HG02852 (cell line): ENCODE results near the gene AFF4.

ENCODE experiments used
- ATAC-seq: cut with Tn5 transposase; IDR thresholded peaks from one replicate; pipeline ENCODE4 v1.9.1; 2021; ENCODE audit warnings: mild to moderate bottlenecking, moderate library complexity; ENCODE audit not compliant: unreplicated experiment

AFF4 gene

DNA sequence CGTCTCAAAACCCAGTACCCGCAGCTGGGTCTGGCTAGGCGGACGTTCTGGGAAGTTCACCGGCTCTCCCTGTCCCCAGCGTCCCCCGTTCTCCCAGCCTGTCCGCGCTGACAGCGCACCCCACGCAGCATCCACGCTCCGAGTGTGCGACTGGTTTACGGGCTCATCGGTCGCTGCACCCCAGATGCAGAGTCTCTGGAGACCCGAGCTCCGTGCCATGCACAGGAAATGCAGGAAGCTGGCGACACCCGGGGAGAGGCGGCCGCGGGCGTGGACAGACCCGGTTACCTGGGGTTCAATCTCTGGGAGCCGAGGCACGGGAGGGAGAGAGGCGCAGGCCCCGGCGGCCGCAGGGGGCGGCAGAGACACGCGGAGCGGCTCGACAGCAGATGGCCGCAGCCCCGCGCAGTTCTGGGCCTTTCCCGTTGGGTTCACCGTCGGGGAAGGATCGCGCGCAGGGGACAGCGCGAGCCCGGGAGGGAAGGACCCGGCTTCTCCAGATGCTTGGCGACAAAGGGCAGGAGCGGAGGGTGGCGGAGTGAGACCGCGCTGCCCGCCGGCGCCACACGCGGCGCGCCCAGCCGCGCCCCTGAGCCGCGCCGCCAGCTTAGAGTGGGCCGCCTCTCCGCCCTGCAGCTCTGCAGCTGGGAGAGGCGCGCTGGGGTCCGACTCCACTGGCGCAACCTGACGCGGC lies 133.5 kb downstream of the AFF4 start:
- peak; percentile 79 for ATAC-seq

DNA sequence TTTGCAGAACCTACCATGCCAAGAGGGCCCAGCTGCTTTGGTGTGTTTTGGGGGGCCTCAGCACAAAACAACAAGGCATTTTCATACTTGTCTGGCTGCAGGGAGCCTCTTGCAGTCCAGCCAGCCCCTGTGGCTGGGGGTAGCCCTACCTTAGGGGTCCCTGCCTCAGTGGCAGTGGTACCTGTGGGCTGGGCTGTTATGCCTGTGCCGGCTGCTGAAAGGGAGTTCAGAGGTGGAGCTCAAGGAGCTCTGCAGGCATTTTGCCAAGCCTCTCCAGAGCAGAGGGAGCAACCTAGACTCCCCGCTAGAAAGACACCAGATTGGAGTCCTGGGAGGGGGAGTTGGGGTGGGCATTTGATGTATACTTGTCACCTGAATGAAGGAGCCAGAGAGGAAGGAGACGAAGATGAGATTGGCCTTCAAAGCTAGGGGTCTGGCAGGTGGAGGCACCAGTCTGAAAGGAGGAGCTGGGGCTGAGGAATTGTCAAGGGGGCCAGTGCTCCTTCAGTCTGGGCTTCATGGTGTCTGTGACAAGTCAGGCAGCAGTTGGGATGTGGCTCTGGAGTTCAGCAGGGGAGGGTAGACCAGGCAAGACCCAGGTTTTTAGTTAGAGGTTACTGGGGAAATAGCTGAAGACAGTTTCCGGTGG lies 134.5 kb downstream of the AFF4 start:
- ATAC-seq, result no peak

DNA sequence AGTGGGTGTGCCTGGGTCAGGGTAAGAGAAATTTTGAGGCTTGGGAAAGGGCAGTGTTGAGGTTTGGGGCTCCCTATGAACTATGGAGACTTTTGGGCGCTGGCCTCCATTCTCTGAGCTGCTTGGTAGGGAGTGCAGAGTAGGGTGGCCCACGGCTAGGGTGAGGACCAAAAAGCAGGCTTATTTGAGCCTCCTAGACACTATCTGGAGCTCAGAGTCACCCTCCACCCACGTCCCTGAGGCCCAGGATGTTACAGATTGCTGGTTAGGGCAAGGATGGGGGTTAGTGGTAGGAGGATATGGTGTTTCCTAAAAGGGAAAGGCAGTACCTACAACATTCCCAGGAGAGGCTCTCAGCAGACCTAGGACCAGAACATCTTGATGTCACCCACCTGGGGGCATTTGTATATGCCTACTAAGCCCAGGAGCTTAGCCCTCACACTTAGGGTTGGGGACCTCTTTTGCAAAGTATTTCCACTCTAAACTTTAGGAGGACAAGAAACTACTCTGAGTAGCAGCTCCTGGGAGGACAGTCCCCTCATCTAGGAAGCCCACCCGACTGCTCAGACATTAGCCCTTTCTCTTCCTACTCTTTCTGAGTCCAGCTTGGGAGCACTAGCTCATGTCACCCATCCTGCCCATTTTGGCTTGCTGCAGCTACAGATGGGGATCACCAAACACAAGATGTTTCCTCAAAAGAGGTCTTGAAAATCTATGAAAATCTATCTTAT lies 135.3 kb downstream of the AFF4 start:
- no peak for ATAC-seq

DNA sequence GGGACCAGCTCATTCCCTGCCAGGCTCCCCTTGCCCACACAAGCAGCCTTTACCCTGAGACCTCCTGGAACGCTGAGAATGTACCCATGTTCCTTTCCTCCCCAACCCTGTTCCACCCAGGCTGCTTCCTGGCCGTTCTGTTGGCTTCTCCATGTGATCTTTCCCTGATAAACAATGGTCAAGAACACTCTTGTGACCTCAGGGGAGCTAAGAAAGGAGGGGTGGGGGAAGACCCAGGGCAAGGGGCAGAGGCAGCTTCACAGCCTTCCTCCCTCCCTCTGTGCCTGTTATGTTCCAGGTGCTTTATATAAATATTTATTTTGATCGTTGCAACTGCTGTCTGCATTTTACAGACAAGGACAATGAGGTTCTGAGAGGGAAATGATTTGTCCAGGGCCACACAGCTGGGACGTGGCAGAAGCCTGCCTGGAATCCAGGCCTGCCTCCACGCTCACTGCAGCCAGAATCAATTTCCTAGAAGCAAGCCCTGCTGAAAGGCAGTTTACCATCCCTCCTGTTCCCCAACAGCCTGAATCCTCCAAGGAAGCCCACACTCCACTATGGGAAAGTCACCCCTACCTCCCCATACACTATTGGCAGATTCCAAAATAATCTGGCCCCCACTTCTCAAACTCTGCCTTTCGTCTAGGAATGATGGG lies 136.9 kb downstream of the AFF4 start:
- ATAC-seq, result no peak

DNA sequence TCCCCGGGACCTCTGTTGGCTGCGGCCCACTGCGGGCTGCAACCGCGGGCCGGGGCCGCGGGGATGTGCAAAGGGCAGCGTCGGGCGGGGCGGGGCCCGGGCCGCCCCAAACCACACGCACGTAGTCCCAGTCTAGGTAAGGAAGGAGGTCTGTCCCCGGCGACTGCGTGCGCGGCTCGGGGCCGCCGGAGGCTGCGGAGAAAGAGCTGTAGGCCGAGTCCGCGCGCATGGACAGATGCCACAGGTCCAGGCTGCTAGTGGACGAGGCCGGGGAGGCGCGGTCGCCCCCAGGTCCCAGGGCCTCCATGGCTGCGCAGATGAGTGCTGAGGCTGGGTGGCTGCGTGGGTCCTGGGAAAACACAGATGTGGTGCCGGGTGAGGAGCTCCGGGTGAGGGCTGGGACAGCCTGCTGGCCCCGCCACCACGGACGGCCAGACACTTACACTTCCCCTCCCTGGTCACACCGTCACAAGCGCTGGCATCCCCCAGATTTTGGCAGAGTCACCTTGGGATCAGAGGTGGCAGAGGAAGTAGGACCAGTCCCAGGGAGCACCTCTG lies 137.5 kb downstream of the AFF4 start:
- ATAC-seq, result no peak
